SKM-1 (cell line): ENCODE data around the gene ZMYND10.

Experiments
- DNase-seq: peaks from one replicate; lab custom pipeline; 2025; ENCODE audit not compliant: unreplicated experiment; lab: John Stamatoyannopoulos, UW

The ZMYND10 gene

DNA sequence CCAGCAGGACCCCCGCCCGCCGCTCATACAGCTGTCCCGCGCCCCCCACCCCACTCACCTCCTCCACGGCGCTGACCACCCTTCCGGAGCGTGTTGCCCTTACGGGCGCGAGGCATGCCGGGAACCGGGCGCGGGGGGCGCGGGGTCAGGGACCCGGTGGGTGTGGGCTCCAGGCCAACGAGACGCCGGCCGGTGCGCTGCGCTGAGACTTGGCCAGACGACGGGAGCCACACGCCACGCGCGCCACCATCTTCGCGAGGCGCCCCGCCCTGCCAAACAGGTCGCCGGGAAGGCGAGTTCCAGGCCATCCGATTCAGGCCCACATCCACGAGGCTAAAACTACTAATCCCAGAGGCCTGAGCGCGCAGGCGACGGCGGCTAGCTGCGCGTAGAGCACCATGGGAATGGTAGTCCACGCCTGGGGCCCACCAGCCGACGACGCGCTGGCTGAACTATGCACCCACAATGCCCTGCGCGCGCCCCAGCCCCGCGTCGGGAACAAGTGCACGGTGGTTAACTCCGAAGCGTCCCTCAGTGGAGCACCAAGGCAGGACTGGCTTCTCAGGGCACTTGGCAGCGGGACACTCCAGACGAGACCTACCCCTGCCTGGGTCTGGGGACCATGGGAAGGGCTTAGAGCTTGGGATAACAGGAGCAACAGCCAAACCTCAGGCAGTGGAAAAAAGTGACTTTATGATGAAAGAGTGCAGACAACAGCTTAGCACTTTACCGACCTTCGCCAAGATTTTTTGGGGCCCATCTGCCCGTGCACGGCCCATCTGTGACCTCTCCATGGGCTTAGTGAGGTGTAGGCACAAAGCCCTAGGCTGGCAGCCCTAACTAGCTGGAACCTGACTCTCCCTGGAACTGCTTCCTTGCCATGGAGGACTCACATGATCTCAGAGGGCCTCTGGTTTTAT lies 53.1 kb downstream of the ZMYND10 start, which contains the start of gene IFRD2:
TSS of gene IFRD2 (minus strand) at position 271 of the 920 bp plus-strand sequence. CDS start at position 116, 155 bp downstream.
- DNase-seq: peak; percentile 97
